NCI-H187 treated with DMSO at 0.1 percent for 48 hours (cell line): Measurements from ENCODE around the gene GCG.

Experiments
- DNase-seq: peaks from one replicate; lab custom pipeline; 2025; lab: John Stamatoyannopoulos, UW

GCG gene

DNA sequence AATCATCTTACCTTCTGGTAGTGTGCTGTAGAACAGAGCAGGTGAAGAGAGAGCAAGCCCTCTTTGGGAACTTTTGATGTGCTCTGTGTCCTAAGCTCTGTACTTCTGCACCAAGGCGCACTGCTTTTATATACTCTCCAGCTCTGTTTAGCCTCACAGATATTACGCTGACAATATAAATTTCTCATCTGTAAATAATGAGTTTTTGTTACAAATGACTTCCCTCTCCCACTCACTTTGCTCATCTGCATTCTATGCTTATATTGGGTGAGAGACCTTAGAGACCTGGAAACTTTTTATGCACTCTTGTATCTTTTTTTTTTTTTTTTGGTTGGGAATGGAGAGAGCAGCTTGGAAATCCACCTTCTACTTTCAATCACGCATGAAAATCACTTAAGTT is at the start of gene GCG:
GCG (minus strand) TSS at position 101 of the 400 bp plus-strand sequence. CDS start 3,069 bp downstream, outside the sequence.
- no peak for DNase-seq

DNA sequence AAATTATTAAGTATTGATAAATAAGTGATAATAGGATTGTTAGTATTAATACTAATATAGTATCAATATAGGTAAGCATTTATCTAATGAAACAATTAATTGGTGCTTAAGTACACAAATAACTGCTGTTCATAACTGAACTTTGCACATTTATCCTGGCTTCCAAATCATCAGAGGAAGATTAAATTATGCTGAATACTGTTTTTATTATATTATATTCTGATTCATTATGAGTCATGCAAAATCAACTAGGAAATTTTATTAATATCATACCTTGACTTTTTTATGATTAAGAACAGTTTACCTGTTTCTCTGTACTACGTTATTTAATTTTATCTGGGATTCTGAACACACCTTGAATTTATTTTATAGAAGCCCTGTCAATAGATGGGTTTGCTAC is 48.6 kb upstream of the GCG start:
- DNase-seq = no peak

DNA sequence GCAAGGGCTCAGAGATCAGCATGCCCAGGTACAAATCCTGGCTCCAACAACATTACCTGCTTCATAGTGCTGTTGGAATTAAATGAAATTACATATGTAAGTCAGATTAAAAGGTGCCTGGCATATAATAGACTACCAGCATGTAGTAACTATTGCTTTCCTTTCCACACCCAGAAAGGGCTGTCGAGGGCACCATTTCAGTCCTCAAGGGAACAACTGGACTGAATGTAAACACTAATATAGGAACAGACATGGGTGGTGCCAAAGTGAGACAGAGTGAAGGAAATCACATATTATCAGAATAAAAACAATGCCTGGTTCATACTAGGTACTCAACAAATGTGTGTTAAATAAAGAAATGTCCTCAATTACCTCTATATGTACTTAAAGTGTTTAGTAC is 47.9 kb upstream of the GCG start:
- no peak for DNase-seq

DNA sequence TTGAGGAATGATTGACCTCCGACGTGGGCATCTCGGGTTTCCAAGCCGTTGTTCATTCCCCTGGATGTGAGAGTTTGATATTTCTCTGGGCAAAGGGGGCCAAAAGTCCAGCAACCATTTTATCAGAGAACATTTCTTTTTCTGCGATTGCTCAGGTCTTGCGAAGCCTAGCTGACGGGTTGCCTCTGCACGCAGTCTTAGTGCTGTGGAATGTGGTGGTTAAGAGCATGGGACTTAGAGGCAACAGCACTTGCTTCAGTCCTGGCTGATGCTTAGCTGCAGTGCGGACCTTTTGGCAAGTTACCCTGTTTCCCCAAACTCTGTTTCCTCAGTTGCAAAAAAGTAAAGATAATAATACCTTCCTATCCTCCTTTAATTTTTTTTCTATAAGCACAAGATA is 46.2 kb upstream of the GCG start:
- no peak for DNase-seq

DNA sequence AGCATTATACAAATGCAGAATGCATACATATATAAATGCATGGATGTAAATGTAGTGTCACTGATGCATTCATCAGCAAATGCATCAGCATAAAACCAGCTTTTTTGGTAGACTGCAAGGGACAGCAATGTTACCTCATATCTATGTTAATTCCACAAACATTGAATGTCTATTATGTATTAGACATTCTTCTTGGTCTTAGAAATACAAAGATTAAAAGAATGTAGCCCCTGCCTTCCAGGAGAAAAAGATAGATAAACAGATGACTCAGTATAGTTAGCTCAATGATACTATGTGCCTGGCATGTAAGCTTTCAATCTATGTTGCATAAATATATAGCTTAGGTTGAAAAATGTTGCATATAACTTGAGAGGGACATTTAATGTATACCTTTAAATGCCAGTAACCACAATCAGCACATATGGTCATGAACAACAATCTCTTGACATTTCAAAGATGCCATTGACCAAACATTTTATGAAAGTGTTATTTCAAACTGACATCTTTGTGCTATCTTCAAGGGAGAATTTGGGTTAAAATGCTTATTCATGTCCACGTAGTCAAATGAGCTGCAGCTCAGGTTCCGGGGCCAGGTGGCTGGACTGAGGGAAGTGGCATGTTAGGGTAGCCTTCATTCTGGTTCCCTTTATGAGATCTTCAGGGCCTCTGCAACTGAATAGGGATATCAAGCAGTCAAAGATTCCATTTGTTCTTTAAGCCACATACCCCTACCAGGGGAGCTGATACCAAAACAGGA is 45.2 kb upstream of the GCG start:
- DNase-seq = no peak

DNA sequence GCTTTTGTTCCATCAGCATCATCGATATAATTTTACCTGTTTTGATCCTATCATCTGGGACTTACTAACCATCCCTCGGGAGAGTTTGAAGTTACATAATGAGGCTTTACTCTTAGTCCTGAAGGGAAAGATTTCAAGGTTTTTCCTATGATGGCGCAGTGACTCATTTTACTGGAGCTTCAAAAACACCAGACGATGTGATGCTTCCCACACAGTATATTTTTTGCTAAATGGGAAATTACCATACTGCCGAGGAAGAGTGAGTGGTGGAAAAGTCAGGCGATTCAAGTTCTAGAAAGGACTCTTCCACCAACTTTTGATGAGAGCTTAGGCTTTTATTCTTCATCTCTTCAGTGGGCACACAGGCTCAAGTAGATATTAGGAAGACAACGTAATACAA is 44.6 kb upstream of the GCG start:
- DNase-seq = no peak

DNA sequence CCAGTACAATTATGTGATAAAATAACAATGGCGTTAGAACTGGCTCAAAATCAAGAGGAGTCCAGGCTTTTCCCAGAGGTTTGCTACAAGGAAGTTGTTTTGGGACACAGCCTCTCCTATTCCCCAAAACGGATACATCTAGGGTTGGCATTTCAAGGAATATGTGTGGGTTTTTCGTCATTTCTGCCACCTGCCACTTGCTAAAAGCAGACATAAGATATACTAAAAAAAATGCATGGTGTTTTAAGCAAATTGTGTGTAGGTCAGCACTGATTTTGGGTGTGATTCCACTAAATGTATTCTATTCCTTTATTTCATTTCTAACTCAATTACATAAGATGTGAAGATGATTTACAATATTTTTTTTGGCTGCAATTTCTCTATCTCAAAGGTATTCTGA is 36.4 kb upstream of the GCG start:
- no peak for DNase-seq

DNA sequence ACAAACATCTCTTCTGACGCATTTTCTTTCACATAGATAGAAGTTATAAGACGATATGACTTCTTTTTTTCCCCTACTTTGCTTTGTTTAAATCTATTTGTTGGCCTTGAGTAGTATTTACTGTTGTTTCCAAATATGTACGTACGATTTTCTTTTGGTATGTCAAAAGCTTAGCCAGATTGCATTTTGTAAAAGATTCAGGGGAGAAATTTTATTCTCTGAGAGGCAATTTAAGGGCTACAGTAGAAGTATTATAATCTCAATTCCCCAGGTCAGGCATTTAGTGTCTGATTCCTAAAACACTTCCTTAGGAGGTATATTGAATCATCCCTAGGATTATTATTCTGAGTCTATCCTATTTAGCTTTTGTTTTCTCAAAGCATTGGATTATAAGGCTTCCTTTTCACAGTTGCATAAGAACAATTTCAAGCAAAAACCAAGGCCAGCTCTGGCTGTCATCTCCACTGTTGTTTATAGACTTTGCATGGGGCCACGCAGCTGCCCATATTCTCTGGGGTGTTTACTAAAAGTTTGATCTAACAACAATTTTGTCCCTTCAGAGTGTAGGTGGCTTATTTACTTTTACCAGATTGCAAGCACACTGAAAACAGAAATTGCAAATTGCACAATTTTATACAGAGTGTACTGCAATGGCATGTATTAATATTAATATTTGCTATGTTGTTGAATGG is 33.6 kb upstream of the GCG start:
- no peak for DNase-seq

DNA sequence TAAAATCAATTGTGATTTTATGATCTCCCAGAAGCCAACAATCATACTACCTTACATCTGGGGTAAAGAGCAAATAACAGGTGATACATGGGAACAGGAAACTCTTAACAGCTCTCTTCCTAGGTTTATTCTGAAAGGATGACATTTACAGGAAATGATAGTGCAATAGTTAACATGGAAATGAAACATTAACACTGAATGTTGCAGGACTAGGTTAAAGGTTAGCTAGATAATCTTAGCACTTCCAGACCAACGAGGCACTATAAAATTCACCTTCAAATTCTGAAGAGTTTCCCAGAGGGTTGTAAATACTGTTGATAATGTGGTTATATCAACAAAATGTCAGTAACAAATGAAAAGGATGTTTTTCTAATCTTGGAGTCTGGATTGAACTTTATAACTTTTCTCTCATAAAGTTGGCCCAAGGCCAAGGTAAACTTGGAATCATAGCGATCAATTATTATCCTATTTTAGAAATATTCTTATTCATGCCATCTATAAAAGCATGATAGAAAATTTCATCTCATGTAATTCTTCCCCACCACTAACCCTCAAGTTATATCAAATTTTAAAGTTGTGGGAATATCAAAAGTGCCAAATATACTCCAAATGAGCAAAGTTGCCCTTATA is 32.9 kb upstream of the GCG start:
- no peak for DNase-seq

DNA sequence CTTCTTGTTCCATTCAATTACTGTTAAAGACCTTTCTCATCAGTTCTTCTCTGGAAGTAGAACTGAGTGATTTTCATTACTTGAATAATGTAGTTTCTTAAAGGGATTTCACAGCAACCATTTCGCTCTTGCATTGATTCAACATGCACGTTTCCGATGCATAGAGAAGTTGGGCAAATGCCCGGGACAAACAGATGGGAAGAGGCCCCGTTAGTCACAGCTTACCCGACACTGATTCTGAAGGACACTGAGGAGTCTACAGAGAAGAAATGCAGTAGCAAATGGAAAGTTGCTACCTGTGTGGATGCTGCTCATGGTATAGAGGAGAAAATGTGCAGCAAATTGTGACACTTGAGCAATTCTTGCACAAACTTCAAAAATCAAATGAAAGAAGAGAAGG is 32.3 kb upstream of the GCG start:
- DNase-seq = no peak

DNA sequence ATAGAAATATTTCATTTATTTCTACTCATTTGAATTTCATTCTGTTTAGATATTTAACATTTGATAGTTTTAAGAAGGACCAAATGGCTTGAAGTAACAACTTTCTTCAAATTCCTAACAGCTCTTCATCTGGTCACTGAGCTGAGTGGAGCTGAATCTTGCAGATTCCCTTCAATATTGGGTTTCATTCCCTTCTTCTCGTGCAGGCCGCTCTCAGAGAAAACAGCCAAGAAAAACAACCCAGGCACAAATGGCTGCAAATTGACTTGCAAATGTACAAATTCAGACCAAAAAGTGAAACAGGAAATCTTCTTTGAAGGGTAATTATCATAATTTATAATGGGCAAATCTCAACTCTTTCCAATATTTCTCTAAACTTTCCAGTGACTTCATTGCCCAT is 30.3 kb upstream of the GCG start:
- DNase-seq = no peak

DNA sequence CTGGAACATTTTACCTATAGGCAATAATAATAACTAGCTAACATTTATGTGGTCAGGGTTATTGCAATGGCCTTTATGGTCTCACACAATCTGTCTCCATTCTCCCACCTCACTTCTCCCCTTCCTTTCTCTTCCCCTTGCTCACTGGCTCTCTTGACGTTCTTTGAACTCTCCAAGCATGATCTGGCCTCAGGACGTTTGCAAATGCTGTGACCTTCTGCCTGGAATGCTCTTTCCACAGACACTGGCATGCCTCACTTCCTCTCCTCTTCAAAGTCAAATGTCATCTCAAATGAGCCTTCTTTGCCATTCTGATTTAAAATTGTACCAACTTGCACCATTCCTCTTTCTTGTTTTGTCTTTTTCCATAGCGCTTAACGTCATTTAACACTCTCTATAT is 25.3 kb upstream of the GCG start:
- no peak for DNase-seq

DNA sequence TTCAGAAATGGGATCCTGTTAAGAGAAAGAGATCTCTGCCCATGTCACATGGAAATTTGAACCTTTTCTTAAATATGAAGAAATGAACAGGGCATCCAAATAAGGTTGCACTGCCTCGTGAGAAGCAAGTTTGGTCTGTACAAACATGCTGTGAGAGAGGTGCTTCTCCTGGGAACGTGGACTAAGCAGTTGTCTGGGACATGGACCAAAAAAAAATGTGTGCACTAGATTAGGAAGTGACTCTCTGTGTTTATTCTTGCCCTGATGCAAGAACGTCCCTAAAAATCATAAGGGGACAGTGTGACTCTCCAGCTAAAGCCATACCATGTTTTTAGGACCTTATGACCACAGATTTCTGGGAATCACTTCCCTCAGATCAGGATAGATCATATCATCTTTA is 23.7 kb upstream of the GCG start:
- no peak for DNase-seq

DNA sequence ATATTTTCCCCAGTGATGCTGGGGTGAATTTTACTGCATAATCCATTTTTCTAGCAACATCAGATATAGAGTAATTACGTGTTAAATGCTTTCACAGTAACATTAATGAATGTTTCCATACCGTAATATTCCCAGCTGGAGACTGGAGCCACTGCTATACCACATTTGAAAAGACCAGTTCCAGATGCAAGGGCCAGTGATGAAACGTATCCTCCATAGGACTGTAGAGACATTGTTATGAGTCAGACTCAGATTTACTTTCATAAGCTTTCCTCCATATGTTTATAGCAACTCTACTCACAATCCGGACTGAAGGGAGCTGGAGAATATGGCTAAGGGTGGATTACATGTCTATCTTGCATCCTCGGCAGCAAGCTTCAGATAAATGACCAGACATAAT is 22.7 kb upstream of the GCG start:
- DNase-seq = no peak

DNA sequence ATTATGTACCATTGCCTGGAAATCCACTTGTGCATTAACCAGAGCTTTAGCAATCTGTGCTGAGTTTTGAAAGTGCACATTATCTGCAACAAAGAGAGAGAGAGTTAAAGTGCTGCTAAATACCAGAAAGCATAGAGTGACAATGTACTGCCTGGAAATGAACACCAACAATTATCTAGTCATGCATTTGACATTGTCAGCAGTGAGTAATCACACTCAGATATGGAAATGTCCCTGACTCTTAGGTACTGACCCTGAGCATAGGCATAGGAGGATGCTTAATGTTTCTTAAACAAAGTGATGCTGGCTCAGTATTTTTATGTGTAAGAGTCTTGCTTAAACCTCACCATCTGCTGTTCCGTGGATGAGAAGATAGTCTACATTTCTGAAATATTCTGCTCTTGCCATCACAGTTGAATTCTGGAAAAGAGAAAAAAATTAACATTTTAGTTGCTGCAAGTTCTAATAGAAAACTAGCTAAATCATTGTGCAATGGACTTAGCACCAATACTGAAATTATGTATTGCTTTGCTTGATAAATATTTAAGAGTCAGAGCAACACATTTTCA is 20.8 kb upstream of the GCG start:
- no peak for DNase-seq

DNA sequence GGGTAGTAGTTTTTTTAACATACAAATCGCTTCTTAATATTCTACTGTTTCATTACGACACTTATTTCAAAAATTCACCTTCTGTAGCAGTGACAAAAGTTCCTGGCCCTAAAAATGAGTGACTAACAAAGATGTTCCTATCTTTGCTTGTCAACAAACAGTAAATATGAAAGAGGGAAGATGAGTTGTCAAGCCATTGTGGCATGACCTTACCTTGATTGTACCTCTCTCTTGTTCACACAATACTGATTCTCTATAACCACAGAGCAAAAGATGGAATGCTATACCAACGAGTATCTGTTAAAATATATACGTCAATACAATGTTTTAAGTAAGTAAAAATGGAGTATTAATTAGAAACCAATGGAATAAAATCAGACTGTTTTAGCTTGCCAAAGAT is 14.7 kb upstream of the GCG start:
- DNase-seq = no peak

DNA sequence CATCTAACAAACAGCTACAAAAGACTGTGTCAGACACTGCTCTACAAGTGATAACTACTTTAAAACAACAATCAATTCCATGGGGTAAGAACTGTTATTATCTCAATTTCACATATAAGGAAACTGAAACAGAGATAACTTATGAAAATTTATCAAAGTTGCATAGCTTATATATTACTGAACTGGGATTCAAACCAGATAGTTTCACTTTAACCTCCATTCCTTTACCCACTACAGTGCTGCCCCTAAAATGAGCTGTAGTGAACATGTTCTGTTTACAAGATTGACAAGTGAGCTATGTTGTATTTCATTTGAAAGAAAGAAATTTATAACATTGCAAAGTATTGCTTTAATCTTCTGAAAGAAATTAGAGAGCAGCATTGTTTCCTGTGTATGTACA is 14.1 kb upstream of the GCG start:
- no peak for DNase-seq

DNA sequence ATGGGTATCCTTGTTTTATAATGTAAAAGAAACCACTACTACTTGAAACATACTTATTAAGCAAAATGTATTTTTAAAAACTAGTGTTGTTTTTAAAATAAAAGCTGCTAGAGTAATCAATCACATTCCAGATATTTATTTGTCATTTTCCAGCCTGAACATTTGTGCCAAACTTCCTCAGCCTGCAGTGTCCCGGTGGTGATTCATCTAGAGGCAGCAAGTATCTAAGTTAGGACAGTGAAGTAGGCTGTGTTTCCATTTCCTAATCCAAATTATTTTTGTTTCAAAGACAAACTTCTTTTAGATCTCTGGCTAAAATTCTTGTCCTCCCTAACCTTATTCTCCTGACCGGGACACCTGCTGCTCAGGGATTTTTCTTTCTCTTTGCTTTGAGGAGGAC is 12.8 kb upstream of the GCG start:
- no peak for DNase-seq

DNA sequence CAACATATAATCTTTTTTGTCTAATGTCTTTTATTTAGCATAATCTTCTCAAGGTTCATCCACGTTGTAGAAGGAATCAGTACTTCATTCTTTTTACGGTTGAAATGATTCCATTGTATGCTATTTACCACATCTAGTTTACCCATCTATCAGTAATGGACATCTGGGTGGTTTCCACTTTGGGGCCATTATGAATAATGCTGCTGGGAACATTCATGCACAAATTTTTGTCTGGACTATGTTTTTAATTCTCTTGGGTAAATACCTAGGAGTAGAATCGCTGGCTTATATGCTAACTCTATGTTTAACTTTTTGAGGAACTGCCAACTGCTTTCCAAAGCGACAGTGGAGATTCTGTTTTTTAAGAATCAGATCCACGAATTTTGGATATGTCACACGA is 7.4 kb upstream of the GCG start:
- DNase-seq = no peak

DNA sequence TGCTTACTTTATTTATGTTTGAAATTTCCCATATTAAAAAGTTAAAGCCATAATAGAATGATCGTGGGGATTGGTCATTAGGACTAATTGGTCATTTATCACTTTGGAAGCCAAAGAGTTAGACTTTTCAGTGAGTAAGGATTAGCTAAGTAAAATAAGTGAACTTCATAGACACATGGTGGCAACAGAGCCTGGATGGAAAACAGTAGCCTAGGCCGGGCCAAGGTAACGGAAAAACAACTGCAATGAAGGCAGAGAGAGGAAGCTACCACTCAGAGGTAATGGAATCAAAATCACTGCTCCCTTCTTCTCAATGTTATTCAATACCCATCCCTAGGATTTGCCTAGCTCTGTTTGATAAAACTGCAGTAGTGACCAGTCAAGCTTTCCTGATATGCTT is 4.1 kb upstream of the GCG start:
- DNase-seq = no peak

DNA sequence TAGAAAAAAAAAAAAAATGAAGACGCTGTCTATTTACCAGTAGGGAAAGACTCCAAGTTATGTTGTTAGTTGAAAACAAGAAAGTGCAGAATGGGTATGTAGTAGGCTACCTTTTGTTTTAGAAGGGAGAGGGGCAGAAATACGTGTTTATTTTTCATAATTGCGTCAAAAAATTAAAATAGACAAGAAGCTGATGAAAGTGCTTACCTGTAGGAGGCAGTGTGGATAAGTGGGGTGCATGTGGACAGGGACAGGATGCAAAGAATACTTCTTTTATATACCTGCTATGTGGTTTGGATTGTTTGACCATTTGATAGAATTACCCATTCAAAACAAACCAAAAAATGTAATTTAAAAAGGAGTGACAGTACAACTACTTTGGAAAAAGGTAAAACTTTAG is 3.0 kb upstream of the GCG start:
- no peak for DNase-seq

DNA sequence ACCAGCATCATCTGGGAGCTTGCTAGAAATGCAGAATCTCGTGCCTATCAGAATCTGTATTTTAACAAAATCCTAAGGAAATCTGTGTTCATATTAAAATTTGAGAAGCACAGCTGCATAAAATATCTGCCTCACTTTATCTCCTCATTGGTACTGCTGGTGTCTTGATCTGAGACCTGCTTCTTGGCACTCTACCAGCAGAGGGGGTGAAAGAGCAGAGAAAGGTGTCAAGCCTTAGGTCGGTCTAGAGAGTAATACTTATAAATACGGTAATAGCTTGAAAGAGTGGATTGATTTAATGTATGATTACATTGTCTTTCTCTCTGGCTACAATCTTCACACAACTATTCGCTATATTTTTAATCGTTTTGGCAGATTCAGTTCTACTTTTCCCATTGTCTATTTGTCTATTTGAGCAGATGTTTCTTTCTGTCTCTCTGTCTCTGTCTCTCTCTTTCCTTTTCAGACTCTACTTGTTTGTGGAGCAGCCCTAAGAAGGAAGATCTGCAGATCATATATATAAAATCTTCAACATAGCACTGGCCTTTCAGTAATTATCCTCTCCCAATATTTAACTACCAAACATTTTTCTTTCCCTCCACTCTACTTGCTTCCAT is 1.7 kb upstream of the GCG start:
- no peak for DNase-seq

DNA sequence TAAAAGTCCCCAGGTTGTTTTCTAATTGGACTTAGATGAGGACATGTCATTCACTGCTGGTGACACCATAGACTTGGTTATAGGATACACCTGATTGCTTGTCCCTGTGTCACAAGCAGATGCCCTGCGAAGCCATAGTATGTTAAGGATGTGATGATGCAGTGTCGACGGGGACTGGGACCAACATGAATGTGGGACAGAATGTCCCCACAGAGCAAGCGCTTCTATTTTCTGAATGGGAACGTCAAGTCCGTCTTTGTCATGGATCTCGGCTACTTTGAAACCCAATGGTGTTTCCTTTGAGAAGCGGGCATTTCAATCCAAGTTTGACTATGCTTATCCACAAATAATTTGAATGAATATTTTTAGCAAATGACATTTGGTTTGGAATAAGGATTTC is 2.1 kb downstream of the GCG start:
- no peak for DNase-seq
